ENCODE data around the gene CRY2. TPM values are rescaled to one million over a fixed set of nuclear protein-coding genes. Genes with fewer than 3 reads are reported as not detected.

The CRY2 gene
- total and polyA plus RNA-seq, 2 of the 13 experiments (the other 11 are each of a cell fraction or from before 2014, with no cell fraction given) = 10.1 to 12.2 TPM

- TF ChIP-seq HMGXB4 (CRISPR knock-in tag; IDR thresholded peaks at IDR 0.05; ENCODE audit: borderline replicate concordance in 1 of 2, low read depth in 1 of 2) = peak in 1 of 2 experiments; percentile 46; a peak in 1 of 4 replicates
- TF ChIP-seq ZNF143 (CRISPR knock-in tag; IDR thresholded peaks at IDR 0.05) = 0 out of 2 replicates have a peak, but pooled peaks have one; percentile 33
- 0 out of 2 replicates have a peak, but pooled peaks have one; percentile 58 for TF ChIP-seq EEA1 (CRISPR knock-in tag; IDR thresholded peaks at IDR 0.05; ENCODE audit: borderline replicate concordance)
- 0 out of 3 replicates have a peak, but pooled peaks have one; percentile 11 for TF ChIP-seq MXI1 (IDR thresholded peaks at IDR 0.05; ENCODE audit: borderline replicate concordance, low read depth, low read length)
- no peak for TF ChIP-seq GMEB2 (CRISPR knock-in tag; IDR thresholded peaks at IDR 0.05; ENCODE audit: low read depth)
- TF ChIP-seq SIN3A (IDR thresholded peaks at IDR 0.05; ENCODE audit: borderline replicate concordance, low read depth, low read length) = 0 out of 2 replicates have a peak, but pooled peaks have one; percentile 8
- TF ChIP-seq ZFP82 (CRISPR knock-in tag; IDR thresholded peaks at IDR 0.05; ENCODE audit: borderline replicate concordance) = no peak
- no peak for TF ChIP-seq TBX2 (CRISPR knock-in tag; IDR thresholded peaks at IDR 0.05; ENCODE audit: borderline replicate concordance)
- peak; percentile 84 for TF ChIP-seq ZNF768 (CRISPR knock-in tag; IDR thresholded peaks at IDR 0.05)
- TF ChIP-seq TFDP1 (CRISPR knock-in tag; IDR thresholded peaks at IDR 0.05; ENCODE audit: borderline replicate concordance) = 0 out of 2 replicates have a peak, but pooled peaks have one; percentile 22
- 0 out of 2 replicates have a peak, but pooled peaks have one; percentile 13 for TF ChIP-seq TFDP2 (CRISPR knock-in tag; IDR thresholded peaks at IDR 0.05)
- peak; percentile 42; the same call in 1 of the 2 replicates for TF ChIP-seq ZBTB7A (CRISPR knock-in tag; IDR thresholded peaks at IDR 0.05)
- TF ChIP-seq ZNF687 (CRISPR knock-in tag; IDR thresholded peaks at IDR 0.05) = peak; percentile 50
- 0 out of 2 replicates have a peak, but pooled peaks have one; percentile 33 for TF ChIP-seq ZNF747 (CRISPR knock-in tag; IDR thresholded peaks at IDR 0.05; ENCODE audit: borderline replicate concordance)
- TF ChIP-seq FOXJ3 (CRISPR knock-in tag; IDR thresholded peaks at IDR 0.05; ENCODE audit: borderline replicate concordance) = no peak
These were observed 41.0 kb upstream of the CRY2 start (continued) for GRCh38 chr11:45806072-45806933.

All from HepG2 (cell line).